ENCODE measurements around the gene CYREN. TPM values are rescaled to one million over a fixed set of nuclear protein-coding genes. Genes with fewer than 3 reads are reported as not detected.

Gene CYREN
- total RNA-seq, 2 donors from 2014 or later, result 21.0 to 23.2 TPM

Other genes with a start within 250 kb of the CYREN start
- 1 to 10 TPM; 2.1 to 2.4 TPM for gene AGBL3, start 184.2 kb downstream of the CYREN start, total RNA-seq
- 10 to 100 TPM; 24.5 to 55.2 TPM for gene TMEM140, start 22.6 kb downstream of the CYREN start, total RNA-seq
- 10 to 100 TPM; 31.6 to 37.5 TPM for gene WDR91, start 40.8 kb upstream of the CYREN start, total RNA-seq
- not detected for gene STRA8, start 63.1 kb upstream of the CYREN start, total RNA-seq